Spleen (tissue), 7 donors: ENCODE data around the gene ANP32B.

Experiments used
- CTCF ChIP-seq, 11 experiments: fragments of 200-600 bp in 7 of 11; fragments of 450-650 bp in 4 of 11; sonication (generic) in 4 of 11; IDR thresholded peaks in 8 of 11; conservative IDR thresholded peaks in 3 of 11; 1 replicate in 7 of 11; 2 replicates in 4 of 11; pipeline versions ENCODE4 v1.4.0 to v1.8.0; 2016 to 2021; ENCODE audit warnings: antibody characterized with exemption in 11 of 11, inconsistent platforms in 4 of 11, mild to moderate bottlenecking in 1 of 11
- POLR2A ChIP-seq, 3 donors: fragments of 450-650 bp; IDR thresholded peaks; one replicate each; pipeline ENCODE4 v1.5.1; 2017; ENCODE audit warnings: antibody characterized with exemption in 3 of 3, mild to moderate bottlenecking in 1 of 3
- donor health status: DM: no; HTN: no; CAD: no; lungs with moderate emphysema.
- donor health status: DM: no; HTN: no; CAD: no.
- donor health status: DM: no; HTN: no; CAD: no.

- TF ChIP-seq CTCF (IDR thresholded peaks at IDR 0.05 in 8 of 11, conservative IDR thresholded peaks at IDR 0.05 in 3 of 11) (no peak), POLR2A (IDR thresholded peaks at IDR 0.05) (no peak)
Observed at GRCh38 chr9:97940233-97940632, 42.9 kb upstream of the ANP32B start.
